Stimulated activated CD8-positive, alpha-beta memory T cell treated with anti-CD3 and anti-CD28 coated beads, Interleukin-12 subunit alpha, Interleukin-12 subunit beta, amount 100 ng/mL, for 4 hours (primary cell): Measurements from ENCODE around the gene HERPUD2.
"Not testable (repeated sequence)": the region's sequence is repeated elsewhere in the genome, so short reads cannot be mapped to it uniquely, and the experiment has no call there.

Source experiments
- DNase-seq: peaks from one replicate; pipeline ENCODE4 v3.0.0-alpha.2; 2020; ENCODE audit warnings: low read depth

Gene HERPUD2

DNA sequence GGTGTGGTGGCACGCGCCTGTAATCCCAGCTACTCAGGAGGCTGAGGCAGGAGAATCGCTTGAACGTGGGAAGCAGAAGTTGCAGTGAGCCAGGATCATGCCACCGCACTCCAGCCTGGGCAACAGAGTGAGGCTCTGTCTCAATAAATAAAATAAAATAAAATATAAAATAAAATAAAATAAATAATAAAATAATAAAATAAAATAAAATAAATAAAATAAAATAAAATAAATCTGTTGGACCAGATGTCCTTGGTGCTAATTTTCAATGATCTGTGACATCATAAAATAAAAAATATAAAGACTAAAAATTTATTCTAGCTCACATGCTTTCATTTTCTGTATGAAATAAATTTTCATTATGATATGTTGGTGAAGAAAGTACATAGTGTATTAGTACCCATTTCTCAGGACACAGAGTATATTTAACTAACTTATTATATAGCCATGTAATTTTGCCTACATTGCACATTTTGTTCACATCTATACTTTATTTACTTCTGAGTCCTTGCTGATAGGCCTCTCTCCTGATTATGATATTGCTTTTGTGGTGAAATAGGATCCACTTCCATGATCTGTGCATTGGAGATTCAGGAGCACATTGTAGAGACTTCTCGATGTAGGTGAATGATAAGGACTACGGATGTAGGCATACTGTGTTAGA lies 17.8 kb upstream of the HERPUD2 start:
- no peak for DNase-seq

DNA sequence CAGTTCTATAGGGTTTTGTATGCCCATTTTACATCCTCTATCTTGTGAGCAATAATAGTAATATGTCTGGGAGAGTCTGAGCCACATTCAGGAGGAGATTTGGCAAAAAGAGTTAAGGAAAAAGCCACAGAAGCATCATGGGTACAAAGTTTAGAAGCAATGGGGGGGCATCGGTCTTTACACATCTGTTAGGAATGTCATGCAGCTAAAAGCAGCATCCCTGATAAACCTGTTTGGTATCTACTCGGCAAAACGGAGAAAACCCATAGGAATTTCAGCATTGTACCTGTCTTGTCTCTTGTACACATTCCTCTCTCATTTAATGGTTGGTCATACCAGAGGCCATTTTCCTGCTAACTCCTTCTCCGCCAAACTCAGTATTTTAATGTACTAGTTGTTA lies 12.5 kb upstream of the HERPUD2 start:
- DNase-seq: no peak

DNA sequence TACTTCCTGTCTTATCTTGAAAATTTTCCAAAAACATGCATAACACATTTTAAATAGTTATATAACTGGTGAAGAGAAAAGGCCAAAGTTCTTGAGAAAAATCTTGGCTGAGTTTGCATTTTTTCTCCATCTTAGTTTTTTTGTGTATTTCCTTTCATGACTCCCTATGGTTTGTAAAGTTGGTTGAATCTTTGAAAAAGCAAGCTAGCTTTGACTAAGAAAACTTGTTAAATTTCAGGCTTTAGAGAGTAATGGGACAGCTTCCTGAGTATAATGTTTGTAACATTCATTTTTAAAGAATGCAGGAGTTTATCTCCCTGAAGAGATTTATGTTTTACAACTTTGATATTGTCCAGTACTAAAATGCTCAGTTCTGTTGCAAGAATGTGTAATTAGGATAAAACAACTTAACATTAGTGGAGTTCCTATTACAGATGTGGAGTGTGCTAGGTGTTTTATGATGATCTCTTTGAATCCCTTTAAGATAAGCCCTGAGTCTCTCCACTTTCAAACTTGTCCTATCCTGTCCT lies 11.1 kb upstream of the HERPUD2 start:
- DNase-seq: no peak

DNA sequence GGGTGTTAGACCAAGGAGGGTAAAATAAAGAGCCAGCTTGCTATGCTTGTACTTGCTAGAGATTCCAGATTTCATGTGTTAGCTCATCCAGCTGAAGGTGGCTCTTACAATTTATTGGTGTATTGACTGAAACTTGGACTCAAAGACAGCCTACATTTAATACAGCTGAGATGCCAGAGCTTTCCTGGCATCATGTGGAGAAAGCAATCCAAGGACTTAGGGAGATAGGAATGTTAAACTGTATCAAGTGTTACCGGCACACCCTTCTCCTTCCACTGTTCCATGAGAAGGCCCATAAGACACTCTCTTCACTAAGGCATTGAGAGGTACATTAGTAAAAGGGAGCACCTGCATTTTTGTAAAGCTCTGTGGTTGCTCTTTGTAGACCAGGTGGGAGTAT lies 9.3 kb upstream of the HERPUD2 start:
- no peak for DNase-seq

DNA sequence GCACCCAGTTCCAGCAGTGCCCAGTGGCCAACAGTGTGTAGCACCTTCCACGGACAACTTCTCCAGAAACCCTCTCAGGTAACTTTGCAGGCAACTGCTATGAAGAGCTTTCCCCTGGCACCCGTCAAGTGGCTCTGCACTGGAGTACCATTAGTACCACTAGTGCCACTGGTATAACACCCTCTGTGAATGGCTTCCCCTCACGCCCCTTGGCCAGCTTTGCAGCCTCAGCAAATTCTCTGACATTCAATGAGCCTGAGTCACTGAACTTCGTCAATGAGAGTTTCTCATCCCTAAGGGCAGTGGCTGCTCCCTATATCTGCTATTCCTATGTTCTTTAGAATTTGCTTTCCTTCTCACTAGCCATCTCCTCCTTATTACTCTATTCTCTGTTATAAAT lies 7.6 kb upstream of the HERPUD2 start:
- DNase-seq: no peak

DNA sequence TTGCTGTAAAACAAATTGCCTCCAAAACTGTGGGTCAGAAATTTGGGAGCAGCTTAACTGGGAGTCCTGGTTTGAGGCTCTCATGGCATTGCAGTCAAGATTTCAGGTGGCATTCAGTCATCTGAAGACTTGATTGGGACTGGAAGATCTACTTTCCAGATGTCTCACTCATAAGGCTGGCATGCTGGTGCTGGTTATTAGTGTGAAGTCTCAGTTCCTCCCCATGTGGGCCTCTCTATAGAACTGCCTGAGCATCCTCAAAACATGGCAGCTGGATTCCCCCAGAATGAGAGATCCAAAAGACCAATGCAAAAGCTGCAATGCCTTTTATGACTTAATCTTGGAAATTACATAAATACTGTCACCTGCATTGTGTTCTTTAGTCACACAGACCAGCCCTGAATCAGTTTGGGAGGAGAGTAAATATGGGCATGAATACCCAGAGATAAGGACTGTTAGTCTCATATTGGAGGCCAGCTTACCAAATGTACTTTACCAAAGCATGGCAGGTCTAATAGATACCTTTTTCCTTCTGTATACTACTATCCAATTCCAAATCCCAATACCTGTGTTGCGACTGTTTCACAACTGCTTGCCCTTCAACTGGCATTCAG lies 6.5 kb upstream of the HERPUD2 start:
- DNase-seq: no peak

DNA sequence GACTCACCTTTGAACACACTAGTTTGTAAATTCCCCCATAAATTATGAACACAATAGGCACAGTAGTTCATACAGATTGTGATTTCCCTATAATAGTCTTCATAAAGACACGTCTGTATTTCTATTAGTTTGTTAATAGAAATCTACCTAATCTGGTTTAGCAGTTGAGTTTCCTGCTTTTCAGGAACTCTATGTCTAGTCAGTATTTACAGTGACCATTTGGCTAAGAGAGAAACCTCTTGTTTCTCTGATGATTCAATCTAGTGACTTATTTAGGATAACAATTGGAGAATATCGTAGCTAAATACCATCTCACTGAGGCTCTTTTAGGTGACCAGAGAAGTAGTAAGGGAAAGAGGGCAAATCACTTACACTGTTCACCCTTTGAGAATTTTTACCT lies 5.9 kb upstream of the HERPUD2 start:
- no peak for DNase-seq

DNA sequence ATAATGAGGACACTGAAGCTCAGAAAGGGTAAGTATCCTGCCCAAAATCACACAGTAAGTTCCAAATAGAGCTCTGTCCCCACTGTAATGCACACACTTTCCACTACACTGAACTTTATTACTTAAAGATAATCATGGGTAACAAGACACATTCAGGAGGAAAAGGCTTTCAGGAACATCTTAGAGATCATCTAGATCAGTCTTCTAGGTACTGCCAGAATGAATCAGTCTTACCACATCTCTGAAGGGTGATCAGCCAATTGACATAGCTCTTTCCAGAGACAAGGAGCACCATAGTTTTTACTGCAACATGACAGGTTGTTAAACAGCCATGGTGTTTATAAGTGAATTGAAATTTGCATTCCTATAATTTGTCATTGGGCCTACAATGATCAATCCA lies 5.4 kb upstream of the HERPUD2 start:
- no peak for DNase-seq

DNA sequence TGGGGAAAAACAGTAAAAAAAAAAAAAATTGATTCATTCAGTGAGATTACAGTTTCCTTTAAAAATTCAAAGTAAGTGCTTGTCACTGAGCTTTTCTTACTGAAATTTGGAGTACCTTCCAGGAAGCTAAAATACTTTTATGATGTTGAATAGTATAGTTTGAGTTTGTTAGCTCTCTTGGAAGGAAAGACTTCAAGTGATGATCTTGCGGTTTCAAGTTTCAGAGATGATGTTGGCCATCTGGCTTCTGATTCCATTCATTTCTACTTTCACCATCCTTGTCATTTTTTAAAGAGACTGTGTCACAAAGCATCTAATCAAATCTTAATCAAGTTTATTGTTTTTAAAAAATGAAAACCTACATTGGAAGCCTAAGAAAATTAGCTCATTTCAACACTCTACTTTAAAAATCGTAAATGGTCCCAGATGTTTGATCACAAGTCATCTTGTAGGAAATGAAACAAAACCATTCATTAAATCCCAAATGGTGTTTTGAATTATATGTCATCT lies 4.9 kb upstream of the HERPUD2 start:
- no peak for DNase-seq

DNA sequence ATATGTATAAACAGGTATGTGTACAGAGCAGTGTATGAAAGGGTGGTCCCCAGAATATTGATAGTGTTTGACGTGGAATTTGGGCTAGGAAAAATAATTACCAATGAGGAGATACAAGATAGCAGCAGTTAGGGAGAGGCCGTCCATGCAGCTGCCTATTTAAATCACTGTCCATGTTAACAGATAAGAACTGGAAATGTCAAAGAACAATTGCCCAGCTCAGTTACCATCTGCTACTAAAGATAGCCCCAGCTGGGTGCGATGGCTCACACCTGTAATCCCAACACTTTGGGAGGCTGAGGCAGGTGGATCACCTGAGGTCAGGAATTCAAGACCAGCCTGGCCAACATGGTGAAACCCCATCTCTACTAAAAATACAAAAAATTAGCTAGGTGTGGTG lies 3.4 kb upstream of the HERPUD2 start:
- DNase-seq: not testable (repeated sequence)

DNA sequence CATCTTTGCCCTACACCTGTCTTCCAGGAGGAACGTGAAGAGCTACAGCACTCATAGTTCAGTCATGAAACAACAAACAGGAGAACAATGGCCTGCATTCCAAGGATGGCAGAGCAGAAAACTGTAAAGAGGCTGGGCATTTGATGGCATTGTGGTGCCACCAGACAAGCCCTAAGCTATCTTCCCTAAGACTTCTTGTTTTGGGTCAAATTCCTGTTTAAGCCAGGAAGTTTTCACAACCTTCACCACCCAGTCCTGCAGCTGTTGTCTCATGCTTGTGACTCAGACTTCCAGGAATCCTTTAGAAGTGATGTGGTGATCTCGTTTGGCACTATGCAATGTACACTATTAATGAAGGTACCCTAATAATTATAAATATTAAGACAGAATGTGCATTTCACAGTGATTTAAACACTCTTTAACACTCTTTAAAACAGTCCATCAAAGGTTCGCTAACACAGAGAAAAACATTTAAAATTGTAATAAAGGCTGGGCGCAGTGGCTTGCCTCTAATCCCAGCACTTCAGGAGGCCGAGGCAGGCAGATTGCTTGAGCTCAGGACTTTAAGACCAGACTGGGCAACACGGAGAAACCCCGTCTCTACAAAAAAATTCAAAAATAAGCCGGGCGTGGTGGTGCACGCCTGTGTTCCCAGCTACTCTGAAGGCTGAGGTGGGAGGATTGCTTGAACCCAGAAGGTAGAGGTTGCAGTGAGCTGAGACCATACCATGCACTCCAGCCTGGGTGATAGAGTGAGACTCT lies 2.7 kb upstream of the HERPUD2 start:
- no peak for DNase-seq

DNA sequence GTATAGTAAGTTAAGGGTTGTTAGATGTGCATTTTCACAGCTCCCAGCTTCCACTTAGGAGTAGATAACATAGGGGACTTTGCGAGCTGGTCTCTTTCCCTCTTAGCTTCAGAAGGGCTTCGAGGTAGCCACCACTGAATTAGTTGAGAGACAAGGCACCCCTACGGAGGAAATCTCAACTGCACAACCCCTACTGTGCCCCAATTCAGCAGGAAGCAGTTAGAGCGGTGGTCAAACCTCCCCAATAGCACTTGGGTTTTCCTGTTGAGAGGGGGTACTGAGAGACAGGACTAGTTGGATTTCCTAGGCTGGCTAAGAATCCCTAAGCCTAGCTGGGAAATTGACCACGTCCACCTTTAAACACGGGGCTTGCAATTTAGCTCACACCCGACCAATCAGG lies 1.1 kb upstream of the HERPUD2 start:
- no peak for DNase-seq

DNA sequence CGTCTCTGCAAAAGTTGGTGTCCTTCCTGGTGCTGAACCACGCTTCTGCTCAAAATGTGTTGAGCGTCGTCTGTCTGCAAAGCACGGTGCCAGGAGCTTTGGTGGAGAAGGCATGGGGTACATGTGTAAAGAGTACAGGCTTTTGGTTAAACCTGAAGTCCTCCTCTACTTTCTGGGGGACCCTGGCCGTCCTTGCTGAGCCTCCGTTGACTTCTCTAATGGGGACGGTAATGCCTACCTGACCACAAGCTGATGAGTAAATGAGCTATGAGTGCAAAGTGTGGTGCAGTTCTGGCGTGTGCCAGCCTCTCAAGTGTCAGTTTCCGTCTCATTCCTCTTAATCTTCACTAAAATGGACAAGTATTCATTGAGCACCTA lies 527 bp upstream of the HERPUD2 start:
- no peak for DNase-seq

DNA sequence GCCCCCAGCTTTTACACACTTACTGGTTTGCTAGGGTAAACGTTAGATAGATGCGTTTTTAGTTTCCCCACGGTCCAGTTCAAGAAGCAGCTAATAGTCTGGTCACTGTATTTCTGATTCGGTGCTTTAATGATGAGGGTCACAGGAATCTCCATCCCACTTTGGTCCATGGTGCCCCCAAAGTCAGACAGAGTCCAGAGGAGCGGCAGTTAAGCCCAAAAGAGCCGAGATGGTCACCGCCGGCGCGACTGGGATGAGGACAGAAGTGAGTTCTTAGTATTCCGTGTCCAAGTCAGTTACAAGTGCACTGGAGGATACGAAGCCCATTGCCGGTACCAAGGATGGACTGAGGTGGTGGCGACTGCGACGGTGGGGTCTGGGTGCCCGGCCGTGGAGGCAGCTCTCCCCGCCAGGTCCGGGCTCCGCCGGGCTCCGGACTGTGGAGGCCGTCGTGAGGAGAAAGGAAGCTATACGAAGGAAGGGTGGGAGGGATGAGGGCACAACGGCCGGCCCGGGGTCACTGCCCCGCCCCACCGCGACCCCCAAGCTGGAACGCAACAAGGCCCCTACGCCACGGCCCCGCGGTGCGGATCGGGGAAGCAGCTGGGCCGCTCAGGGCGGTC lies 663 bp downstream of the HERPUD2 start:
- no peak for DNase-seq

DNA sequence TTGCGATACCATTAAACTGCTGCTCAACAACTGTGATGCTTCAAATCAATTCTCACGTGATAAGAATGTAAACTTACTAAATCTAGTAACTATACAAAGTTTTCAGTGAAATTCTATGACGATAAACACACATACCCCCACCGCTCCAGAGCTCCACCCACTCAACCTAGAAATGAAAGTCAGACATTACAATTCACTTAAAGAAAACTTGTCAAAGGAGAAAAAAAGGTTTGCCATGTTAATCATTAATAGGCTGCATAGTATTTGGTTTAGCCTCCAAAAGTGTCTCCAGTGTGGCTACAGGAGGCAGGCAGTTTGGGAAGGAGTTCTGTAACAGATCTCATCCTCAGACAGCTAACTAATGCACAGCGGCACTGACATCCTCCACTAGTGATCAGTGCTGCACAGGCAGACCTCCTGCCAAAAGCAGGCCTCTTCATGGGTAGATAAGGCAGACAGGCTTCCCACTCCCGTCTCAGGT lies 3.1 kb downstream of the HERPUD2 start:
- no peak for DNase-seq

DNA sequence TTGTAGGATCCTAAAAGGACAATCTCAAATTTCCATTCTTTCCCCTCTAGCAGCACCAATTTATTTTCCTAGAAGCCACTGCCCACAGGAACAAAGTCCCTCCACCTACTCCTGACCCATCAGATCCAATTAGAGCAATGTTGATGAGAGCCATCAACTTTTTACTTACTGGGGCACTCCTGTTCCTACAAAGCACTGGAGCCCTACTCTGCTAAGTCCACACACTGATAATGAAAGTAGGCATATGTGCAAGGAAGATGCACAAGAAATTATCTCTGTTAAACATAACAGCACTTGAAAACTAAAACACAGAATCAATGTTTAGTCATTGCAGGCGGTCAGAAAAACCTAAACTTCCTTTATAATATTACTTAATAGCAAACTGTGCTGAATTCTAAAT lies 3.6 kb downstream of the HERPUD2 start:
- DNase-seq: no peak

DNA sequence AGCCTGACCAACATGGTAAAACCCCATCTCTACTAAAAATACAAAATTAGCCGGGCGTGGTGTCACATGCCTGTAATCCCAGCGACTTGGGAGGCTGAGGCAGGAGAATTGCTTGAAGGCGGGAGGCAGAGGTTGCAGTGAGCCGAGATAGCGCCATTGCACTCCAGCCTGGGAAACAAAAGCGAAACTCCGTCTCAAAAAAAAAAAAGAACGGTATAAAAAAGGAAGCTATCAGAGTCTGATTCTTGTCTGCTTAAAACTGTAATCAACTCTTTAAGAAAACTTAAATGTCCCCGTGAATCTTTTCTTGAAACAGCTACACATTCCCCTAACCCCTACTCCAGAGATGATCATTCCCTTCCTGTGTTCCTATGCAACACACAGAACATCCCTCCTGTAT lies 4.3 kb downstream of the HERPUD2 start:
- DNase-seq: not testable (repeated sequence)

DNA sequence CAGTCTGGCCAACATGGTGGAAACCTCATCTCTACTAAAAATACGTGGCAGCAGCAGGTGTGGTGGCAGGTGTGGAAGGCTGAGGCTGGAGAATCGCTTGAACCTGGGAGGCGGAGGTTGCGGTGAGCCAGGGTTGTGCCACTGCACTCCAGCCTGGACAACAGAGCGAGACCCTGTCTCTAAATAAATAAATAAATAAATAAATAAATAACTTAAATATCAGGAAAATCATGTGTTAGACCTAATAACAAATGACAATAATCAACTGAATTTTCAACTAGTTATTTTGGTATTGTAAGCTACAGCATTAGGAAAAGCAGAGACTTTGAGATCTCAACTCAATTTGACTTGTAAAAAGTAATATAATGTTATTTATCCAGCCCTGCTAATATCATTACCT lies 9.2 kb downstream of the HERPUD2 start:
- DNase-seq: no peak

DNA sequence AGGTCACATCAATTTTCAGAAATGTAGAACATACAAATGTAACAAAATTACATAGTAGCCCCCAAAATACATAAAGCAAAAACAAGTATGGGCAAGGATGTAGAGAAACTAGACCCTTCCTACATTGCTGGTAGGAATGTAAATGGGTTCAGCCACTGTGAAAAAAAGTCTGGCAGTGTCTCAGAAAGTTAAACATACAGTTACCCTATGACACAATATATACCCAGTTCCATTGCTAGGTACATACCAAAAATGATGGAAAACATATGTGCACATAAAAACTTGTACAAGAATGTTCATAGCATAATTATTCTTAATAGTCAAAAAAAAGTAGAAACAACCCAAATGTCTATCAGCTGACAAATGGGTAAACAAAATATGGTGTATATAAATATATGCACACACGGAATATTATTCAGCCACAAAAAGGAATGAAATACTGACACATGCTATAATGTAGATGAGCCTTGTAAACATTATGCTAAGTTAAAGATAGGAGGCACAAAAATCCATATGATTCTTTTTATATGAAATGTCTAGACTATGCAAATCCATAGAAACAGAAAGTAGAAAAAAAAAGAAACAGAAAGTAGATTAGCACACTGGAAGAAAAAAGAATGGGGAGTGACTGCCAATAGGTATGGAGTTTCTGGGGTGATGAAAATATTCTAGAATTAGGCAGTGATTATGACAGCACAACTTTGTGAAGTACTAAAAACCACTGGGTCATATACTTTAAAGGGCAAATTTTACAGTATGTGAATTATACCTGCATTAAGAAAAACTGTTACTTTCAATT lies 13.5 kb downstream of the HERPUD2 start:
- no peak for DNase-seq

DNA sequence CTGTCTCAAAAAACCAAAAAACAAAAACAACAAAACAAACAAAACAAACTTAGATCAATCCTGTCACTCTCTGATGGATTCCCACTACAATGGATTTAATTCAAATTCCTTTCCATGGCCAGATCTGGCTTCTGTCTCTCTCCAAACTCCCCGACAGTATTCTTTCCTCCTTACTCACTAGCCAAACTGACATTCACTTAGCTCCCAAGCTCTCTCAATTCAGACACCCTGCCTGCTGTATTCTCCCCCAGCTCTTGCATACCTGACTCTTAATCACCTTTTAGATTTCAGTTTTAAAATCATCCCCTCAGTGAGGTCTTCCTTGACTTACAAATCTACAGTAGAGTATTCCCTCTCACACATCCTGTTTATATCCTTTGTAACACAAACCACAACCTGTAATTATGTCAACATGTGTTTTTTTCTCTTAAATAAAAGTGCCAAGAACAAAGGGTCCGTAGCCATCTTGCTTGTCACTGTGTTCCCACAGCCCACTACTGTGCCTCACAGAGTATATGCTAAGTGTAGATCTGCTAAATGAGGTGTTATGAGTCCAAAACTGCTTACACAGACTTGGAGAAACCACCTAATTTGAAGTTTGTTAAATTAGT lies 14.4 kb downstream of the HERPUD2 start:
- DNase-seq: no peak
